Mesenchymal stem cell (in vitro differentiated cells and primary cell): ENCODE data around the gene LDHAL6B.

Source experiments
- DNase-seq: peaks from one replicate; pipeline ENCODE4 v3.0.0-alpha.2; 2013
- H2AFZ ChIP-seq: one replicate; pipeline ENCODE4 v1.6.1; 2013; ENCODE audit warnings: low read depth, mild to moderate bottlenecking, control low read depth, inconsistent platforms, low read length, moderate library complexity
- H2AK5ac ChIP-seq: 2 replicates; pipeline ENCODE4 v1.6.1; 2013; ENCODE audit warnings: low read length, moderate library complexity, mild to moderate bottlenecking, inconsistent platforms; ENCODE audit not compliant: severe bottlenecking
- H2BK120ac ChIP-seq: one replicate; pipeline ENCODE4 v1.6.1; 2013; ENCODE audit warnings: low read depth, mild to moderate bottlenecking, inconsistent platforms, low read length, moderate library complexity
- H2BK12ac ChIP-seq, 2 experiments: one replicate each; pipeline ENCODE4 v1.6.1; 2013; ENCODE audit warnings: inconsistent platforms in 2 of 2, low read length in 2 of 2, mild to moderate bottlenecking in 2 of 2, moderate library complexity in 2 of 2, control low read depth in 1 of 2
- H2BK15ac ChIP-seq: one replicate; pipeline ENCODE4 v1.6.1; 2013; ENCODE audit warnings: mild to moderate bottlenecking, low read depth, inconsistent platforms; ENCODE audit not compliant: poor library complexity, severe bottlenecking
- H2BK5ac ChIP-seq: 2 replicates; pipeline ENCODE4 v1.6.1; 2013; ENCODE audit warnings: low read depth, mild to moderate bottlenecking, low read length, control low read depth, inconsistent platforms; ENCODE audit not compliant: poor library complexity, severe bottlenecking
- H3K14ac ChIP-seq, 2 experiments: one replicate each; pipeline ENCODE4 v1.6.1; 2013; ENCODE audit warnings: inconsistent platforms in 2 of 2, low read length in 2 of 2, control low read depth in 1 of 2, mild to moderate bottlenecking in 1 of 2, moderate library complexity in 1 of 2
- H3K18ac ChIP-seq, 2 experiments: one replicate each; pipeline ENCODE4 v1.6.1; 2013; ENCODE audit warnings: inconsistent platforms in 2 of 2, low read length in 2 of 2, control low read depth in 1 of 2, low read depth in 1 of 2, mild to moderate bottlenecking in 1 of 2
- H3K23ac ChIP-seq, 2 experiments: one replicate each; pipeline ENCODE4 v1.6.1; 2013; ENCODE audit warnings: inconsistent platforms in 2 of 2, low read length in 2 of 2, mild to moderate bottlenecking in 2 of 2, moderate library complexity in 2 of 2, control low read depth in 1 of 2
- H3K27ac ChIP-seq: 2 replicates; pipeline ENCODE4 v1.5.1; 2013; ENCODE audit warnings: mild to moderate bottlenecking, moderate library complexity, low read length, control low read depth, inconsistent platforms; ENCODE audit not compliant: poor library complexity, severe bottlenecking
- H3K27me3 ChIP-seq, 2 experiments: 2 replicates each; pipeline versions ENCODE4 v1.6.1 to v1.7.0; 2013; ENCODE audit warnings: low read length in 2 of 2, mild to moderate bottlenecking in 2 of 2, moderate library complexity in 2 of 2, control low read depth in 1 of 2, inconsistent platforms in 1 of 2; ENCODE audit not compliant: control insufficient read depth in 1 of 2, insufficient read depth in 1 of 2
- H3K36me3 ChIP-seq, 2 experiments: 2 replicates each; pipeline versions ENCODE4 v1.6.1 to v1.7.0; 2013; ENCODE audit warnings: low read length in 2 of 2, control low read depth in 1 of 2, inconsistent platforms in 1 of 2, low read depth in 1 of 2, mild to moderate bottlenecking in 1 of 2; ENCODE audit not compliant: insufficient read depth in 2 of 2, control insufficient read depth in 1 of 2
- H3K4ac ChIP-seq, 2 experiments: one replicate each; pipeline ENCODE4 v1.6.1; 2013; ENCODE audit warnings: inconsistent platforms in 2 of 2, low read length in 2 of 2, mild to moderate bottlenecking in 2 of 2, moderate library complexity in 2 of 2, control low read depth in 1 of 2, low read depth in 1 of 2
- H3K4me1 ChIP-seq: 2 replicates; pipeline ENCODE4 v1.6.1; 2013; ENCODE audit warnings: low read depth, low read length, control low read depth; ENCODE audit not compliant: control insufficient read depth, insufficient read depth
- H3K4me2 ChIP-seq: 2 replicates; pipeline ENCODE4 v1.6.1; 2013; ENCODE audit warnings: low read length, mild to moderate bottlenecking, inconsistent platforms; ENCODE audit not compliant: poor library complexity, severe bottlenecking
- H3K4me3 ChIP-seq, 2 experiments: 2 replicates each; pipeline versions ENCODE4 v1.5.1 to v1.7.0; 2013; ENCODE audit warnings: low read length in 2 of 2, mild to moderate bottlenecking in 2 of 2, control low read depth in 1 of 2, low read depth in 1 of 2; ENCODE audit not compliant: insufficient read depth in 1 of 2
- H3K79me1 ChIP-seq: replicated peaks from 2 replicates; pipeline ENCODE4 v1.6.1; 2013; ENCODE audit warnings: mild to moderate bottlenecking, control low read depth, low read length, inconsistent platforms; ENCODE audit not compliant: poor library complexity, severe bottlenecking
- H3K9ac ChIP-seq: 2 replicates; pipeline ENCODE4 v1.7.0; 2013; ENCODE audit warnings: mild to moderate bottlenecking, low read length, moderate library complexity
- H3K9me3 ChIP-seq: 2 replicates; pipeline ENCODE4 v1.7.0; 2013; ENCODE audit warnings: mild to moderate bottlenecking, low read length; ENCODE audit not compliant: control insufficient read depth
- H4K8ac ChIP-seq: one replicate; pipeline ENCODE4 v1.6.1; 2013; ENCODE audit warnings: inconsistent platforms, mild to moderate bottlenecking, low read length, moderate library complexity
- H4K91ac ChIP-seq: one replicate; pipeline ENCODE4 v1.6.1; 2013; ENCODE audit warnings: mild to moderate bottlenecking, low read length, inconsistent platforms
- WGBS: methylation state at CpG from one replicate; pipeline ENCODE4 v1.1.7; 2013; ENCODE audit warnings: mixed read lengths; 5-methylcytosine and 5-hydroxymethylcytosine counted together

The LDHAL6B gene

DNA sequence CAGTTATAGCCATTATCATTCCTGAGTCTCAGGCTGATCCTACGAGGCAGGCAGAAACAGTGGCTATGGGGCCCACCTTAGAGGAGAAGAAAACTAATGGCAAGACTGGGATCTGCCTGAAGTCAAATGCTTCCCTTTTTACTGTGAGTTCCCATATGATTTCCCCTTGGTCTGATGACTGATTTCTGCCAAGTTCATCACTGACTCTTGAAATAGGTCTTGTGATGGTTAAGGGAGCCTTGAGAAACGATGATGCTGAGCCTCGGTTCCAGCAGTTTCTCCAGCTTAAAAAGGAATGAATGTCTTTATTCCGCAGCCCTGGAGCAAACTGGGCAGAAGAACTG, 29.4 kb upstream of the LDHAL6B start:
- no peaks in the 10 kb centered on the region for H3K27me3 ChIP-seq
- WGBS, result 93% methylated on average over 4 of the region's 4 CpGs
- no peak overlapping the region for H2AK5ac ChIP-seq

DNA sequence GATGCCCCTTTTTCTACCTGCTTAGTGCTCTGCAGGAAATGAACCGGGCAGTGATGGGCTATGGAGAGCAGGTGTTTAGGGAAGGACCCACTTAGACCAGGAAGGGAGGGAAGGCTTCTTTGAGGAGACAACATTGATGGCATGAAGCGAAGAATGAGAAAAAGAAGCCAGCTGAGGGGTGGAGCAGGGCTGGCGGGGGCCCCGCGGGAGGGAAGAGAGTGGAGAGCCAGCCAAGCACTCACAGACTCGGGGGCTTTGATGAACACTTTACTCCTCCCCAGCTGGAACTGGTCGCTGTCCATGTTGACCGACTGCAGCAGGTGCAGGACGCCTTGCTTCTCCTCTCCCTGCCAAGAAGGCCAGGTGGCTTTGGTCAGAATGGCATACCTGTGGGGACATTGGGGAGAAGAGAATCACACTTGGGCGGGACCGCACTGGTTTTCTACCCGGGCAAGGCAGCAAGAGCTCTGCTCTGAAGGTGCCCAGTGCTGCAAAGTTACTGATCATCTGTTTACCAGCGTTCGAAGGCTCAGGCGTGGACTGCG, 28.4 kb upstream of the LDHAL6B start:
- peaks cover 19% of the 10 kb centered on the region for H3K79me1 ChIP-seq
- H2AFZ ChIP-seq, result no peak overlapping the region
- no peak overlapping the region for H2AK5ac ChIP-seq
- no peak for DNase-seq
- no peak overlapping the region for H2BK5ac ChIP-seq
- H2BK12ac ChIP-seq, result peak overlapping the region; percentile 56 to 85
- peaks cover 9% of the 10 kb centered on the region for H3K4me1 ChIP-seq
- H3K36me3 ChIP-seq, result peaks cover 46 to 86% of the 10 kb centered on the region in 2 experiments
- peak overlapping the region; percentile 24 for H2BK120ac ChIP-seq
- no peak overlapping the region for H3K9ac ChIP-seq
- peak overlapping the region in 1 of 2 experiments; percentile 55 for H3K18ac ChIP-seq
- H3K4ac ChIP-seq, result no peak overlapping the region
- H3K4me3 ChIP-seq, result no peak overlapping the region
- no peak overlapping the region for H3K27ac ChIP-seq
- H3K23ac ChIP-seq, result no peak overlapping the region
- H3K4me2 ChIP-seq, result no peak overlapping the region
- H2BK15ac ChIP-seq, result no peak overlapping the region
- H4K8ac ChIP-seq, result peak overlapping the region; percentile 45
- H3K9me3 ChIP-seq, result peaks cover 12% of the 10 kb centered on the region
- H4K91ac ChIP-seq, result peak overlapping the region; percentile 67
- WGBS, result 96% methylated on average over 16 of the region's 16 CpGs
- no peaks in the 10 kb centered on the region for H3K27me3 ChIP-seq
- H3K14ac ChIP-seq, result peak overlapping the region in 1 of 2 experiments; percentile 57

More for the DNA sequence above, 29.4 kb upstream of the LDHAL6B start:
- Histone ChIP-seq H3K23ac (no peak overlapping the region), H3K4me1 (peaks cover 9% of the 10 kb centered on the region), H3K9ac (peak overlapping the region; percentile 11), H2BK12ac (peak overlapping the region in 1 of 2 experiments; percentile 59), H4K91ac (no peak overlapping the region), H4K8ac (peak overlapping the region; percentile 32), H2BK15ac (peak overlapping the region; percentile 19), H2BK120ac (peak overlapping the region; percentile 24), H3K27ac (no peak overlapping the region), H3K4me2 (no peak overlapping the region), H3K36me3 (peaks cover 42 to 86% of the 10 kb centered on the region in 2 experiments), H2BK5ac (no peak overlapping the region), H3K4ac (peak overlapping the region in 1 of 2 experiments; percentile 46), H3K14ac (no peak overlapping the region), H2AFZ (no peak overlapping the region), H3K9me3 (peaks cover 8% of the 10 kb centered on the region), H3K18ac (peak overlapping the region in 1 of 2 experiments; percentile 82), H3K4me3 (no peak overlapping the region), H3K79me1 (peaks cover 17% of the 10 kb centered on the region)
- no peak for DNase-seq

- Histone ChIP-seq H3K4ac (peak overlapping the region in 1 of 2 experiments; percentile 54), H3K18ac (peak overlapping the region; percentile 6 to 67), H3K4me3 (no peak overlapping the region), H2BK5ac (no peak overlapping the region), H2AFZ (no peak overlapping the region), H3K4me2 (no peak overlapping the region), H3K23ac (no peak overlapping the region), H3K4me1 (peaks cover 6% of the 10 kb centered on the region), H4K8ac (peak overlapping the region; percentile 5), H3K27ac (no peak overlapping the region), H3K36me3 (peaks cover 53 to 86% of the 10 kb centered on the region in 2 experiments), H2BK15ac (no peak overlapping the region), H3K9me3 (peaks cover 12% of the 10 kb centered on the region), H3K79me1 (peaks cover 21% of the 10 kb centered on the region), H4K91ac (peak overlapping the region; percentile 12), H2BK12ac (peak overlapping the region in 1 of 2 experiments; percentile 59), H3K27me3 (no peaks in the 10 kb centered on the region), H3K14ac (no peak overlapping the region), H2AK5ac (peak overlapping the region; percentile 3), H3K9ac (no peak overlapping the region), H2BK120ac (peak overlapping the region; percentile 23)
- WGBS, result 74% methylated on average over 5 of the region's 5 CpGs
- no peak for DNase-seq
These were observed 26.9 kb upstream of the LDHAL6B start for GRCh38 chr15:59179717-59180116.

DNA sequence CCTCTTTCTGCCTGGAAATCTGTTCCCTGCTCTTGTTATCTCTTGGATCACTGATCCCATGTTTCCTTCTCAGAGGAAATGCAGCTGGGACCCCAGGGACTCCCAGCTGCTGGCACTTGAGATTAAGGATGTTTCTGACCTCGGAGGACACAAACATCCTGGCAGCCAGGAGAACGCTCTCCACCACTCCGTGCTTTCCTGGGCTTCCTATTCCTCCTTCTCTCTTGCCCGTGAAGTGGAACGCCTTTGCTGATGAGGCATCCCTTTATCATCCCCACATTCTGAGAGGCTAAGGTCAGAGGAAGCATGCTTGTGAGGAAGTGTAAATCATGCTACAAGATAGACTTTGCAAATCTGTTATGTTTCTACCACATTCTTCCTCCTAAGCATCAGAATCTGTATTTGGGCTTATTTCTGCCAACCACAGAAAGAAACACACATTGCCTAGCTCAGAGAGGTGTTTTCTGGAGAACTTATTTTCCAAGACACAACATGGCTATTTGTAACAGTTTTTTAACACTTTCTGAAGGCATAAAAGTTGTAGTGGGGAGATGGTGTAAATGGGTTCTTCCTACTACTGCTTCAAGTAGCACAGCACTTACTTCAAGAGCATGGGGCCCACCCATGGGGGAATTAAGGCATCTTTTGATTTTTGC, 25.6 kb upstream of the LDHAL6B start:
- Histone ChIP-seq H3K23ac (no peak overlapping the region), H2AK5ac (no peak overlapping the region), H4K8ac (no peak overlapping the region), H3K14ac (no peak overlapping the region), H2BK12ac (peak overlapping the region in 1 of 2 experiments; percentile 9), H3K9ac (peak overlapping the region; percentile 33), H2BK5ac (peak overlapping the region; percentile 20), H4K91ac (no peak overlapping the region), H2BK120ac (peak overlapping the region; percentile 4), H3K9me3 (peaks cover 12% of the 10 kb centered on the region), H3K79me1 (peaks cover 21% of the 10 kb centered on the region), H3K4me1 (peaks cover 3% of the 10 kb centered on the region), H3K4me3 (no peak overlapping the region), H3K27ac (peak overlapping the region; percentile 91), H2BK15ac (no peak overlapping the region), H3K4me2 (no peak overlapping the region), H3K27me3 (no peaks in the 10 kb centered on the region), H3K4ac (peak overlapping the region in 1 of 2 experiments; percentile 73), H3K36me3 (peaks cover 55 to 98% of the 10 kb centered on the region in 2 experiments), H3K18ac (peak overlapping the region in 1 of 2 experiments; percentile 58), H2AFZ (no peak overlapping the region)
- 0% methylated on average over 2 of the region's 5 CpGs for WGBS
- peak; percentile 81 for DNase-seq
